ENCODE results near the gene BRD9.

DNA sequence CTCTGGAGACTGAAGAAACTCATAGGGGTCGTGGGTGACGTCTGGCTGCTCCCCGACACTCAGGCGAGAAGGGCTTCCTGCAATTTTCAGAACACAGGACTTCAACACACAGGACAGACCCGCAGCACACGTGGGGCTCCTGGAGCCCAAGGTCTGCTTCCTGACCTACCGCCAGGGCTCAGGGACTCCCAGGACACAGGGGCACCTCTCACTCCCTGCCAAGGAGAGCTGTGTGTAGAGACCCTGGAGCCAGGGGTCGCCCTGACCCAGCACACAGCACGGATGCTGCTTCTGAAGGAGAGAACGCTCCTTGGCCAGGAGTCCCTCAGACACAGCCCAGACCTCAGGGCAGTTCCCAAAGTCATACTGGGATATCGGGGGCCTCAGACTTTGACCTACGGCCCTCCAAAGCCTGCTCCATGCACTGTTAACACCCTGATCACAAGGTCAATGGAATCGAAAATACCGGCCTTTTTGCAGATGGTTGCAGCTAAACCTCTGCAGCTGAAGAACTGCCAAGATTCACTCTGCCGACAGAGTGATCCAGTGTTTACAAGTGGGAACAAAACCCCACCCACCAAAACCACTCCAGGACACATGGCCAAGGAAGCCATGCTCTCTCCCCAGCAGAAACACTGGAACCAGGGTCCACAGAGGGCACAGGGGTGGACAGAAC is 28.0 kb downstream of the BRD9 start:
- TF ChIP-seq, protein P1, sequence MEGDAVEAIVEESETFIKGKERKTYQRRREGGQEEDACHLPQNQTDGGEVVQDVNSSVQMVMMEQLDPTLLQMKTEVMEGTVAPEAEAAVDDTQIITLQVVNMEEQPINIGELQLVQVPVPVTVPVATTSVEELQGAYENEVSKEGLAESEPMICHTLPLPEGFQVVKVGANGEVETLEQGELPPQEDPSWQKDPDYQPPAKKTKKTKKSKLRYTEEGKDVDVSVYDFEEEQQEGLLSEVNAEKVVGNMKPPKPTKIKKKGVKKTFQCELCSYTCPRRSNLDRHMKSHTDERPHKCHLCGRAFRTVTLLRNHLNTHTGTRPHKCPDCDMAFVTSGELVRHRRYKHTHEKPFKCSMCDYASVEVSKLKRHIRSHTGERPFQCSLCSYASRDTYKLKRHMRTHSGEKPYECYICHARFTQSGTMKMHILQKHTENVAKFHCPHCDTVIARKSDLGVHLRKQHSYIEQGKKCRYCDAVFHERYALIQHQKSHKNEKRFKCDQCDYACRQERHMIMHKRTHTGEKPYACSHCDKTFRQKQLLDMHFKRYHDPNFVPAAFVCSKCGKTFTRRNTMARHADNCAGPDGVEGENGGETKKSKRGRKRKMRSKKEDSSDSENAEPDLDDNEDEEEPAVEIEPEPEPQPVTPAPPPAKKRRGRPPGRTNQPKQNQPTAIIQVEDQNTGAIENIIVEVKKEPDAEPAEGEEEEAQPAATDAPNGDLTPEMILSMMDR (IDR thresholded peaks at IDR 0.05), result no peak
- no peak for TF ChIP-seq POLR2A (IDR thresholded peaks at IDR 0.05)

Measured in prostate gland (tissue), 2 donors.